Lower leg skin (tissue), 4 donors: ENCODE measurements around the gene NLRP11. TPM values are rescaled to one million over a fixed set of nuclear protein-coding genes. Genes with fewer than 3 reads are reported as not detected.

Experiments
- DNase-seq, 2 donors: peaks; one replicate each; pipeline ENCODE4 v3.0.0-alpha.2; 2019; ENCODE audit warnings: low spot score in 2 of 2
- H3K4me3 ChIP-seq: fragments of 200-600 bp; sonication (generic); 2 replicates; pipeline ENCODE4 v1.5.1; 2017; ENCODE audit warnings: mild to moderate bottlenecking, low read depth; ENCODE audit not compliant: poor library complexity, severe bottlenecking
- CTCF ChIP-seq, 3 donors: fragments of 450-650 bp; IDR thresholded peaks; one replicate each; pipeline ENCODE4 v1.5.1; 2016; ENCODE audit warnings: antibody characterized with exemption in 3 of 3, mild to moderate bottlenecking in 3 of 3, moderate library complexity in 2 of 3
- POLR2A ChIP-seq, 2 donors: fragments of 450-650 bp; IDR thresholded peaks; one replicate each; pipeline ENCODE4 v1.6.1; 2016 to 2017; ENCODE audit warnings: antibody characterized with exemption in 2 of 2, mild to moderate bottlenecking in 1 of 2, moderate library complexity in 1 of 2
- WGBS, 2 donors: methylation state at CpG; one replicate each; pipeline ENCODE4 v1.1.5; 2018; 5-methylcytosine and 5-hydroxymethylcytosine counted together
- intact Hi-C: fragments of 100-400 bp; cut with DNase I; formaldehyde crosslinking; loops from one replicate; pipeline ENCODE4 v1.15.0; 2023; ENCODE audit warnings: low total_unique reads
- total RNA-seq, 4 donors: library from RNA; depleted of rRNA; stranded (reverse); fragments of >200 nt; gene quantifications; one replicate each; pipeline ENCODE4 v1.1.0, GENCODE V29; 2016

The NLRP11 gene
- total RNA-seq, 4 donors from 2014 or later: 0.10 TPM; not detected in 3

GRCh38 chr19:55753401-55753800 is 78.4 kb downstream of the NLRP11 start:
- no peak for TF ChIP-seq POLR2A (IDR thresholded peaks at IDR 0.05)
- TF ChIP-seq CTCF (IDR thresholded peaks at IDR 0.05): no peak
- intact Hi-C loops: no loop called here
- WGBS, 2 donors: 62 to 70% methylated on average over 3 of the region's 3 CpGs
- no peak for DNase-seq
- no peak overlapping the region for H3K4me3 ChIP-seq

- intact Hi-C loops: no loop called here
- WGBS, 2 donors: 82 to 89% methylated on average over 6 of the region's 6 CpGs
Measured at GRCh38 chr19:55750715-55751114, 81.1 kb downstream of the NLRP11 start.

GRCh38 chr19:55738302-55738701 is 93.5 kb downstream of the NLRP11 start, which contains the start of gene NLRP9:
NLRP9 (minus strand) TSS chr19:55738402; CDS start chr19:55738374, 28 bp downstream.
- intact Hi-C loops: no loop called here
- WGBS, 2 donors: 86 to 92% methylated on average over 3 of the region's 3 CpGs
- no peak for DNase-seq
- no peak within 1 kb of the TSS for H3K4me3 ChIP-seq
- TF ChIP-seq CTCF (IDR thresholded peaks at IDR 0.05): no peak
- no peak for TF ChIP-seq POLR2A (IDR thresholded peaks at IDR 0.05)

More at GRCh38 chr19:55750715-55751114, 81.1 kb downstream of the NLRP11 start:
- no peak overlapping the region for H3K4me3 ChIP-seq
- no peak for DNase-seq
- TF ChIP-seq POLR2A (IDR thresholded peaks at IDR 0.05) (no peak), CTCF (IDR thresholded peaks at IDR 0.05) (no peak)

Other genes with a start within 250 kb of the NLRP11 start
- gene FIZ1, start 232.5 kb downstream of the NLRP11 start, total RNA-seq: 10 to 100 TPM in 1 of 4 donors, 1 to 10 TPM in 3; 5.9 to 14.3 (median 7.7) TPM
- gene ZNF524, start 231.7 kb downstream of the NLRP11 start, total RNA-seq: 10 to 100 TPM; 58.4 to 88.3 (median 78.3) TPM
- gene ZNF865, start 226.4 kb downstream of the NLRP11 start, total RNA-seq: 10 to 100 TPM in 3 of 4 donors, 1 to 10 TPM in 1; 8.1 to 17.8 (median 12.3) TPM
- 10 to 100 TPM in 2 of 4 donors, 1 to 10 TPM in 2; 5.7 to 10.3 (median 8.3) TPM for gene ZNF784, start 207.4 kb downstream of the NLRP11 start, total RNA-seq
- gene ZNF580, start 191.0 kb downstream of the NLRP11 start, total RNA-seq: 10 to 100 TPM; 14.1 to 38.0 (median 22.9) TPM
- gene ZNF581, start 188.3 kb downstream of the NLRP11 start, total RNA-seq: 10 to 100 TPM; 20.1 to 27.3 (median 22.8) TPM
- gene CCDC106, start 183.8 kb downstream of the NLRP11 start, total RNA-seq: 10 to 100 TPM in 1 of 4 donors, 1 to 10 TPM in 3; 7.9 to 10.4 (median 8.5) TPM
- gene U2AF2, start 177.0 kb downstream of the NLRP11 start, total RNA-seq: 100 to 1,000 TPM in 3 of 4 donors, 10 to 100 TPM in 1; 78.8 to 149 (median 106) TPM
- gene EPN1, start 156.8 kb downstream of the NLRP11 start, total RNA-seq: 100 to 1,000 TPM in 3 of 4 donors, 10 to 100 TPM in 1; 81.2 to 189 (median 120) TPM
- gene NLRP9, start 93.6 kb downstream of the NLRP11 start, total RNA-seq: not detected
- not detected for gene RFPL4A, start 72.9 kb downstream of the NLRP11 start, total RNA-seq
- gene RFPL4AL1, start 62.9 kb downstream of the NLRP11 start, total RNA-seq: not detected
- not detected for gene NLRP4, start 4.5 kb upstream of the NLRP11 start, total RNA-seq
- under 1 TPM in 1 of 4 donors, not detected in 3; 0.07 TPM for gene NLRP13, start 100.3 kb upstream of the NLRP11 start, total RNA-seq
- not detected for gene NLRP8, start 115.8 kb upstream of the NLRP11 start, total RNA-seq
- not detected for gene NLRP5, start 154.8 kb upstream of the NLRP11 start, total RNA-seq